IMR-90 (cell line): Measurements from ENCODE around the gene BPIFA3.

ENCODE experiments used
- CEBPB ChIP-seq: IDR thresholded peaks from 2 replicates; pipeline ENCODE4 v1.6.1; 2012; ENCODE audit warnings: low read depth, low read length, improper control_type of control experiment
- POLR2A ChIP-seq: IDR thresholded peaks from 2 replicates; pipeline ENCODE4 v1.6.1; 2012; ENCODE audit warnings: mild to moderate bottlenecking, low read depth, low read length
- RAD21 ChIP-seq: IDR thresholded peaks from 2 replicates; pipeline ENCODE4 v1.6.1; 2012; ENCODE audit warnings: low read length, improper control_type of control experiment
- TF ChIP-seq, protein P1 (sequence below): conservative IDR thresholded peaks from 2 replicates; pipeline ENCODE4 v1.5.1; 2012; ENCODE audit warnings: mild to moderate bottlenecking, low read depth, low read length, improper control_type of control experiment

DNA sequence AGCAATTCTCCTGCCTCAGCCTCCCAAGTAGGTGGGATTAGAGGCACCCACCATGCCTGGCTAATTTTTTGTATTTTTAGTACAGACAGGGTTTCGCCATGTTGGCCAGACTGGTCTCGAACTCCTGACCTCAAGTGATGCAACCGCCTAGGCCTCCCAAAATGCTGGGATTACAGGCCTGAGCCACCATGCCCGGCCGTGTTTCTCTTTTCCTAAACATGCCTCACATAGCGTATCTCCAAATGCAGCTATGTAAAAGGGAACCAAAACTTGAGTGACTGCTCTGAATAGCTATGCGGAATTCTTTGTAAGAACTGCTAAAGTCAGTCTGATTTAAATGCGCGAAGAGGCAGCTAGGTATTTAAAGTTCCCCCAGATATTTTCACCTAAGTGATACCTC, 28.7 kb upstream of the BPIFA3 start:
- TF ChIP-seq, protein P1, sequence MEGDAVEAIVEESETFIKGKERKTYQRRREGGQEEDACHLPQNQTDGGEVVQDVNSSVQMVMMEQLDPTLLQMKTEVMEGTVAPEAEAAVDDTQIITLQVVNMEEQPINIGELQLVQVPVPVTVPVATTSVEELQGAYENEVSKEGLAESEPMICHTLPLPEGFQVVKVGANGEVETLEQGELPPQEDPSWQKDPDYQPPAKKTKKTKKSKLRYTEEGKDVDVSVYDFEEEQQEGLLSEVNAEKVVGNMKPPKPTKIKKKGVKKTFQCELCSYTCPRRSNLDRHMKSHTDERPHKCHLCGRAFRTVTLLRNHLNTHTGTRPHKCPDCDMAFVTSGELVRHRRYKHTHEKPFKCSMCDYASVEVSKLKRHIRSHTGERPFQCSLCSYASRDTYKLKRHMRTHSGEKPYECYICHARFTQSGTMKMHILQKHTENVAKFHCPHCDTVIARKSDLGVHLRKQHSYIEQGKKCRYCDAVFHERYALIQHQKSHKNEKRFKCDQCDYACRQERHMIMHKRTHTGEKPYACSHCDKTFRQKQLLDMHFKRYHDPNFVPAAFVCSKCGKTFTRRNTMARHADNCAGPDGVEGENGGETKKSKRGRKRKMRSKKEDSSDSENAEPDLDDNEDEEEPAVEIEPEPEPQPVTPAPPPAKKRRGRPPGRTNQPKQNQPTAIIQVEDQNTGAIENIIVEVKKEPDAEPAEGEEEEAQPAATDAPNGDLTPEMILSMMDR, result no peak
- TF ChIP-seq POLR2A (no peak), RAD21 (no peak), CEBPB (no peak)
